ENCODE results near the gene EPS8L2. TPM values are rescaled to one million over a fixed set of nuclear protein-coding genes. Genes with fewer than 3 reads are reported as not detected.

Gene EPS8L2
- total and polyA plus RNA-seq, 10 donors, result 4.2 to 14.7 (median 7.3) TPM

DNA sequence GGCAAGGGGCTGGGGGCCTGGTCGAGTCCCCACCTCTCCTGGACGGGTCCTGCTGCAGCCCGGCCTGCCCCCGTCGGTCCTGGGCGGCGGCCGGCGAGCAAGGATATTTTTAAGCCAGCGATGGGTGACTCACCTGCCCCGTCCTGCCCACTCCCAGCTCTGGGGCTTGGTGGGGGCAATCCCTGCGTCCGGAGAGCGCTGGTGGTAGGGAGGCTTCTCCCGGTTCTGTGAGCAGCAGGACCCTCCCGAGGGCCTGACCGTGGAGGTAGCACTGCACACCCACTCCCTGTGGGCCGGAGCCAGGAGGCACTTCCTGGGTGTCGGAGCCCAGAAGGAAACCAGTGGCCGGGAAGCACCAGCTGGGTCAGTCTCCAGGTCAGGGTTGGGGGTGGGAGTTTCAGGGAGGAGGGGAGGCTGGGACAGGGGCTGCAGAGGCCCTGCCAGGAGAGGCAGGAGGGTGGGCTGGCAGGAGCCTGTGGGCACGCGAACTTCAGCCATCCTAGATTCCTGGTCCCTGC lies 467 bp downstream of the EPS8L2 start:
- H3K36me3 ChIP-seq, result peaks cover 0 to 34% (median 2%) of the 10 kb centered on the region in 6 donors
- no peaks in the 10 kb centered on the region for H3K9me3 ChIP-seq
- peak overlapping the region in 6 of 8 donors; percentile 11 to 64 (median 23) for H3K4me3 ChIP-seq
- H3K4me1 ChIP-seq, result peaks cover 21 to 71% (median 48%) of the 10 kb centered on the region in 6 donors
- intact Hi-C loops (cut with DNase I; ENCODE audit: low total_unique reads), result no loop called here
- 9 to 70% (median 14%) methylated on average over 2 to 22 of the region's 22 CpGs for WGBS, 5 donors
- TF ChIP-seq POLR2AphosphoS5 (IDR thresholded peaks at IDR 0.05), result peak in 1 of 3 donors; percentile 13
- TF ChIP-seq, protein P1, sequence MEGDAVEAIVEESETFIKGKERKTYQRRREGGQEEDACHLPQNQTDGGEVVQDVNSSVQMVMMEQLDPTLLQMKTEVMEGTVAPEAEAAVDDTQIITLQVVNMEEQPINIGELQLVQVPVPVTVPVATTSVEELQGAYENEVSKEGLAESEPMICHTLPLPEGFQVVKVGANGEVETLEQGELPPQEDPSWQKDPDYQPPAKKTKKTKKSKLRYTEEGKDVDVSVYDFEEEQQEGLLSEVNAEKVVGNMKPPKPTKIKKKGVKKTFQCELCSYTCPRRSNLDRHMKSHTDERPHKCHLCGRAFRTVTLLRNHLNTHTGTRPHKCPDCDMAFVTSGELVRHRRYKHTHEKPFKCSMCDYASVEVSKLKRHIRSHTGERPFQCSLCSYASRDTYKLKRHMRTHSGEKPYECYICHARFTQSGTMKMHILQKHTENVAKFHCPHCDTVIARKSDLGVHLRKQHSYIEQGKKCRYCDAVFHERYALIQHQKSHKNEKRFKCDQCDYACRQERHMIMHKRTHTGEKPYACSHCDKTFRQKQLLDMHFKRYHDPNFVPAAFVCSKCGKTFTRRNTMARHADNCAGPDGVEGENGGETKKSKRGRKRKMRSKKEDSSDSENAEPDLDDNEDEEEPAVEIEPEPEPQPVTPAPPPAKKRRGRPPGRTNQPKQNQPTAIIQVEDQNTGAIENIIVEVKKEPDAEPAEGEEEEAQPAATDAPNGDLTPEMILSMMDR (IDR thresholded peaks at IDR 0.05 in 8 of 11, conservative IDR thresholded peaks at IDR 0.05 in 3 of 11), result no peak
- DNase-seq, result no peak
- H3K27ac ChIP-seq, result peak overlapping the region in 3 of 8 donors; percentile 7 to 43 (median 10)
- H3K27me3 ChIP-seq (replicated peaks in 1 of 7), result peaks cover 0 to 63% (median 42%) of the 10 kb centered on the region in 7 donors

DNA sequence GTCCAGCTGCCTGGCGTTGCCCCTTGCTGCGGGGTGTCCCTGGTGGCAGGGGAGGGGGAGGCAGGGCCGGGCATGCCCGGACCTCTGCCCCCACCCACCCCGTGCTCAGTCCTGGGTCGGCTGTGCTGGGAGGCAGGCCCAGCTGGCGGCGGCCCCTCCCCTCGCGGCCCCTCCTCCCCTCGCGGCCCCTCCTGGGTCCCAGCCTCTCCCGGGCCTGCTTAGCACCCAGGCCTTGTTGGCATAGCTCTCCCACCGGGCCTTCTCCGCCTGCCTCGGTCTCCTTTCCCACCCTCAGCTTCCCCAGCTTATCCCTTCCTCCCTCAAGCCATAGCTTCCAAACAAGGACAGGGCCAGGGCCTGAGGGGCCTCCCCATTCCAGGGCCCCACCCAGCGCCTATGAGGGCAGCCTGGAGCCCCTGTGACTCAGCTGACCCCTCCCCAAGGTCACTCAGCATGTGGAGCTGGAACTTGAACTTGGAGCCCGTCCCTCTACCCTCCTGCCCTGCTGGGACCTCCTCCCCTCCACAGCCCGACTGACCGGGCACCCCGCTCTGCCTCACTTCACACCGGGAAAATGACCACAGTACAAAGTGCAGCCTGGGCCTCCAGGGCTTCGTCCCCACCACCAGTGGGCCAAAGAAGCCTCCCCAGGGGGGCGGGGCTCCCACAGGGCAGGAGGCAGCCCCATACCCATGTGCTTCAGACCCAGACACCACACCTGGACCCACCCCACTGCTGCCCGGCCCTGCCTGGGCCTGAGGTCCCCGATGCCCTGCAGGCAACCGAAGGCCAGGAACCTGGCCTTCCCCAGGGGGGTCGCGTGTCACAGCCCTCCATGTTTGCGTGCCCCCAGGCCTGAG lies 1.2 kb downstream of the EPS8L2 start:
- peak overlapping the region in 5 of 8 donors; percentile 19 to 64 (median 24) for H3K4me3 ChIP-seq
- H3K36me3 ChIP-seq, result peaks cover 0 to 27% (median 0%) of the 10 kb centered on the region in 6 donors
- peaks cover 0 to 70% (median 42%) of the 10 kb centered on the region in 7 donors for H3K27me3 ChIP-seq (replicated peaks in 1 of 7)
- no peaks in the 10 kb centered on the region for H3K9me3 ChIP-seq
- no peak for DNase-seq
- peak overlapping the region in 3 of 8 donors; percentile 7 to 33 (median 10) for H3K27ac ChIP-seq
- intact Hi-C loops (cut with DNase I; ENCODE audit: low total_unique reads), result no loop called here
- WGBS, 5 donors, result 55 to 71% (median 59%) methylated on average over 19 to 30 of the region's 30 CpGs
- TF ChIP-seq POLR2AphosphoS5 (IDR thresholded peaks at IDR 0.05), result no peak
- TF ChIP-seq, protein P1 (IDR thresholded peaks at IDR 0.05 in 8 of 11, conservative IDR thresholded peaks at IDR 0.05 in 3 of 11), result no peak
- no peak for TF ChIP-seq POLR2A (IDR thresholded peaks at IDR 0.05)
- H3K4me1 ChIP-seq, result peaks cover 21 to 65% (median 43%) of the 10 kb centered on the region in 6 donors

DNA sequence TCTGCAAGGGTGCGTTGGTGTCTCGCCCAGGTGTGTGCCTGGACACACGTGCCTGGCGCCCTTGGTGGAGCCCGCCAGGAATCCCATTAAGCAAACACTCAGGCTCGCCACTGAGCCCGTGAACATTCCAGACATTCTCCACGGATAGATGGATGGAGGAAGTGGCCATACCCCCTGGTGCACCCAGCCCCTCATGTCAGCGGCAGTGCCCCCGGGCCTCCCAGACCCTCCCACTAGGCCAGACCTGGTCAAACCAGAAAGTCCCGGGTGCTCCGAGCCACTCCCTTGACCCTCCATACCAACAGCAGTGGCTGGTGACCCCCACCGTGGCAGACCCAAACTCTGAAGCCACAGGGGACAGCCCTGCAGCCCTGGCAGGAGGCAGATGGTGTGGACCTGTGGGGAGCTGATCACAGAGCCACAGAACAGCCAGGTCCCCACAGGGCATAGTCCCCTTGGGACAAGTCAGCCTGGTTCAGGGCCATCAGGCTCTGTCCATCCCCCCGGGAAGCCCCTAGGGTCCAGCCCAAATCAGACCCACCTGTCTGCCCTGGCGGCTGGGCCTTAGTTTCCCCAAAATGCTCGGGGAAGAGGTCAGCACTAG lies 1.9 kb downstream of the EPS8L2 start:
- 75 to 96% (median 86%) methylated on average over 3 to 16 of the region's 16 CpGs for WGBS, 5 donors
- H3K9me3 ChIP-seq, result no peaks in the 10 kb centered on the region
- intact Hi-C loops (cut with DNase I; ENCODE audit: low total_unique reads), result no loop called here
- no peak overlapping the region for H3K27ac ChIP-seq
- DNase-seq, result no peak
- H3K4me1 ChIP-seq, result peaks cover 18 to 58% (median 36%) of the 10 kb centered on the region in 6 donors
- peaks cover 0 to 19% (median 0%) of the 10 kb centered on the region in 6 donors for H3K36me3 ChIP-seq
- H3K27me3 ChIP-seq (replicated peaks in 1 of 7), result peaks cover 0 to 77% (median 42%) of the 10 kb centered on the region in 7 donors
- no peak overlapping the region for H3K4me3 ChIP-seq
- TF ChIP-seq POLR2AphosphoS5 (IDR thresholded peaks at IDR 0.05) (no peak), POLR2A (IDR thresholded peaks at IDR 0.05) (no peak)
- TF ChIP-seq, protein P1 (IDR thresholded peaks at IDR 0.05 in 8 of 11, conservative IDR thresholded peaks at IDR 0.05 in 3 of 11), result no peak

Measured in spleen (tissue), 11 donors.